Endothelial cell of umbilical vein (primary cell): ENCODE results near the gene BIRC6. TPM values are rescaled to one million over a fixed set of nuclear protein-coding genes. Genes with fewer than 3 reads are reported as not detected.

Experiments used
- BruUV-seq: library from RNA; stranded (reverse); fragments of 400-500 nt; replicated peaks from 2 replicates; lab custom pipeline; 2021; lab: Mats Ljungman, UMichigan
- CTCF ChIA-PET: fragments of 300-600, 350-600 bp; sonication (Branson Sonifier 250); formaldehyde crosslinking; loops from one replicate; lab custom pipeline; 2021; ENCODE audit warnings: antibody characterized with exemption, inconsistent platforms; lab: Charles Lee
- POLR2A ChIA-PET: fragments of 300-600, 350-600 bp; sonication (Branson Sonifier 250); formaldehyde crosslinking; loops from one replicate; lab custom pipeline; 2021; ENCODE audit warnings: antibody characterized with exemption, inconsistent platforms; lab: Charles Lee
- DNase-seq: peaks from one replicate; pipeline ENCODE4 v3.0.0-alpha.2; 2011; ENCODE audit warnings: low read depth, low spot score
- FAIRE-seq: peaks from 2 replicates; lab custom pipeline; 2011; peaks lifted over from hg19 to GRCh38; lab: Jason Lieb, UNC
- H2AFZ ChIP-seq: 2 replicates; pipeline ENCODE4 v1.6.0; 2012; ENCODE audit warnings: low read depth, low read length, control low read depth, inconsistent platforms
- H3K27ac ChIP-seq: 2 replicates; pipeline ENCODE4 v1.5.1; 2011; ENCODE audit warnings: low read depth, mild to moderate bottlenecking, control low read depth, low read length, moderate library complexity; ENCODE audit not compliant: insufficient read depth
- H3K27me3 ChIP-seq, 2 experiments: 2 replicates each; pipeline versions ENCODE4 v1.6.0 to v1.6.1; 2011; ENCODE audit warnings: low read length in 2 of 2, mixed read lengths in 1 of 2; ENCODE audit not compliant: control insufficient read depth in 2 of 2, insufficient read depth in 2 of 2
- H3K36me3 ChIP-seq, 2 experiments: 2 replicates in 1 of 2; 3 replicates in 1 of 2; pipeline ENCODE4 v1.5.1; 2011; ENCODE audit warnings: low read length in 2 of 2, mild to moderate bottlenecking in 1 of 2, moderate library complexity in 1 of 2; ENCODE audit not compliant: control insufficient read depth in 2 of 2, insufficient read depth in 2 of 2; ENCODE audit errors: extremely low read depth in 1 of 2
- H3K4me1 ChIP-seq: 3 replicates; pipeline ENCODE4 v1.5.1; 2011; ENCODE audit warnings: mild to moderate bottlenecking, low read length; ENCODE audit not compliant: control insufficient read depth, insufficient read depth; ENCODE audit errors: extremely low read depth
- H3K4me2 ChIP-seq: 2 replicates; pipeline ENCODE4 v1.6.1; 2011; ENCODE audit warnings: low read length, control low read depth, mixed read lengths; ENCODE audit not compliant: insufficient read depth
- H3K4me3 ChIP-seq, 3 experiments: fragments of 200-600 bp in 1 of 3; sonication (generic), shearing (Covaris generic) in 1 of 3; replicated peaks in 1 of 3; 2 replicates each; pipeline ENCODE4 v1.5.1; 2011 to 2016; ENCODE audit warnings: control low read depth in 3 of 3, low read length in 3 of 3, mild to moderate bottlenecking in 2 of 3, inconsistent platforms in 1 of 3, low read depth in 1 of 3, moderate library complexity in 1 of 3; ENCODE audit not compliant: insufficient read depth in 1 of 3
- H3K79me2 ChIP-seq: 2 replicates; pipeline ENCODE4 v1.6.0; 2012; ENCODE audit warnings: low read length, inconsistent platforms; ENCODE audit not compliant: control insufficient read depth, insufficient read depth
- H3K9ac ChIP-seq: replicated peaks from 2 replicates; pipeline ENCODE3; 2011; ENCODE audit warnings: low read length, control low read depth; ENCODE audit not compliant: insufficient read depth; ENCODE audit errors: extremely low read depth
- H3K9me1 ChIP-seq: replicated peaks from 3 replicates; pipeline ENCODE4 v1.6.0; 2011; ENCODE audit warnings: mild to moderate bottlenecking, low read length; ENCODE audit not compliant: control insufficient read depth, insufficient read depth; ENCODE audit errors: extremely low read depth
- H3K9me3 ChIP-seq: replicated peaks from 2 replicates; pipeline ENCODE4 v1.5.1; 2012; ENCODE audit warnings: low read length, inconsistent platforms; ENCODE audit not compliant: control insufficient read depth, insufficient read depth
- H4K20me1 ChIP-seq: replicated peaks from 2 replicates; pipeline ENCODE3; 2011; ENCODE audit warnings: mild to moderate bottlenecking, low read length; ENCODE audit not compliant: control insufficient read depth, insufficient read depth; ENCODE audit errors: extremely low read depth
- EZH2 ChIP-seq: IDR thresholded peaks from 2 replicates; pipeline ENCODE4 v1.6.1; 2012; ENCODE audit warnings: borderline replicate concordance, low read depth, mild to moderate bottlenecking, moderate library complexity, low read length, inconsistent platforms; ENCODE audit not compliant: severe bottlenecking
- FOS ChIP-seq: IDR thresholded peaks from 2 replicates; pipeline ENCODE4 v1.6.1; 2011; ENCODE audit warnings: mild to moderate bottlenecking, low read length, moderate library complexity, borderline replicate concordance; ENCODE audit not compliant: insufficient read depth
- MYC ChIP-seq: IDR thresholded peaks from one replicate; pipeline ENCODE4 v1.6.1; 2011; ENCODE audit warnings: mild to moderate bottlenecking, low read depth, low read length
- POLR2A ChIP-seq: IDR thresholded peaks from 2 replicates; pipeline ENCODE4 v1.6.1; 2012; ENCODE audit warnings: low read depth, mild to moderate bottlenecking, control low read depth, low read length
- POLR2AphosphoS5 ChIP-seq: IDR thresholded peaks from 2 replicates; pipeline ENCODE4 v1.6.1; 2012; ENCODE audit warnings: low read depth, mild to moderate bottlenecking, control low read depth, low read length, moderate library complexity; ENCODE audit not compliant: insufficient read depth
- dilution Hi-C: fragments of 300-500 bp; cut with MboI; formaldehyde crosslinking; loops from one replicate; pipeline ENCODE4 v1.15.0; 2019; ENCODE audit warnings: low sequenced_read_pairs; ENCODE audit not compliant: extremely low pct_ligation_motif_present
- intact Hi-C: fragments of 100-400 bp; cut with micrococcal nuclease; formaldehyde crosslinking; loops from one replicate; pipeline ENCODE4 v1.10.0; 2022
- polyA plus RNA-seq, 4 experiments: library from polyadenylated mRNA; depleted of rRNA in 3 of 4; stranded (reverse) in 3 of 4; unstranded in 1 of 4; fragments of >200 nt; gene quantifications; 2 replicates each; pipeline versions ENCODE4 v1.2.1 to v1.2.3, GENCODE V29; 2011 to 2012; ENCODE audit warnings: missing spikeins in 1 of 4
- total RNA-seq: library from RNA; stranded (reverse); gene quantifications from 2 replicates; pipeline ENCODE4 v1.2.3, GENCODE V29; 2021
- TF ChIP-seq, protein P1 (sequence below), 2 donors: IDR thresholded peaks; 1 replicate in 1 of 2; 2 replicates in 1 of 2; pipeline ENCODE4 v1.5.1; 2011; ENCODE audit warnings: low read length in 2 of 2, mild to moderate bottlenecking in 2 of 2, moderate library complexity in 2 of 2, control low read depth in 1 of 2, inconsistent platforms in 1 of 2, low read depth in 1 of 2; ENCODE audit not compliant: insufficient read depth in 1 of 2; ENCODE audit errors: extremely low read depth in 1 of 2

BIRC6 gene
- total and polyA plus RNA-seq, 2 donors (not counting 3 experiments of a cell fraction or from before 2014, with no cell fraction given) = 34.2 to 83.1 TPM

DNA sequence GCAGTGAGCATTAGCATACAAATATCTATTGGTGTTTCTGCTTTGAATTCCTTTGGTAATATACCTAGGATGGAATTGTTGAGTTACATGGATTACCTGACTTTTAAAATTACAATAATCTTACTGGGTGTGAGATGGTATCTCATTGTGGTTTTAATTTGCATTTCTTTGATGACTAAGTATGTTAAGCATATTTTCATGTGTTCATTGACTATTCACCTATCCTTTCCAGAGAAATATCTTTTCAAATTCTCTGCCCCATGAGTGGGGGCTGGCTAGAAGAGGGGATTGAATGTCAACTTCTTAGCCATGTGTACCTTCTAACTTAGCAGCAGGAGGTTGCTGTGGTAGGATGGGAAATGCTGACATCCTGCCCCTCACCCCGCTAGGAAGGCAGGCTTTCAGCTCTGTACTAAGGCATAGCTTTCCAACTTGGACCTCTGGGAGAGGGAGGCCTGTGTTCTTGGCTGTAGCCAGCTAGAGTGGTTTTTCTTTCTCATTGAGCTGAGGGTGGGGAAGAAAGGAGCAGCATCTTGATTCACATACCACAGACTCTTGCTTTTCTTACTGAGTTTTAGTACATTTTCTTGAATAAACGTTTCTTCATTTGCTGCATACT is 207.7 kb downstream of the BIRC6 start:
- no peak overlapping the region for H3K4me3 ChIP-seq
- TF ChIP-seq FOS (no peak), EZH2 (no peak), POLR2A (no peak), POLR2AphosphoS5 (no peak), MYC (no peak)
- TF ChIP-seq, protein P1, sequence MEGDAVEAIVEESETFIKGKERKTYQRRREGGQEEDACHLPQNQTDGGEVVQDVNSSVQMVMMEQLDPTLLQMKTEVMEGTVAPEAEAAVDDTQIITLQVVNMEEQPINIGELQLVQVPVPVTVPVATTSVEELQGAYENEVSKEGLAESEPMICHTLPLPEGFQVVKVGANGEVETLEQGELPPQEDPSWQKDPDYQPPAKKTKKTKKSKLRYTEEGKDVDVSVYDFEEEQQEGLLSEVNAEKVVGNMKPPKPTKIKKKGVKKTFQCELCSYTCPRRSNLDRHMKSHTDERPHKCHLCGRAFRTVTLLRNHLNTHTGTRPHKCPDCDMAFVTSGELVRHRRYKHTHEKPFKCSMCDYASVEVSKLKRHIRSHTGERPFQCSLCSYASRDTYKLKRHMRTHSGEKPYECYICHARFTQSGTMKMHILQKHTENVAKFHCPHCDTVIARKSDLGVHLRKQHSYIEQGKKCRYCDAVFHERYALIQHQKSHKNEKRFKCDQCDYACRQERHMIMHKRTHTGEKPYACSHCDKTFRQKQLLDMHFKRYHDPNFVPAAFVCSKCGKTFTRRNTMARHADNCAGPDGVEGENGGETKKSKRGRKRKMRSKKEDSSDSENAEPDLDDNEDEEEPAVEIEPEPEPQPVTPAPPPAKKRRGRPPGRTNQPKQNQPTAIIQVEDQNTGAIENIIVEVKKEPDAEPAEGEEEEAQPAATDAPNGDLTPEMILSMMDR (IDR thresholded peaks at IDR 0.05; ENCODE audit: extremely low read depth in 1 of 2, insufficient read depth in 1 of 2, low read depth in 1 of 2, low read length in 2 of 2) = no peak
- H3K27ac ChIP-seq = no peak overlapping the region
- H3K9ac ChIP-seq = no peak overlapping the region
- no peak overlapping the region for H2AFZ ChIP-seq
- no peak overlapping the region for H3K4me2 ChIP-seq
- H3K36me3 ChIP-seq = peaks cover 0 to 2% of the 10 kb centered on the region in 2 experiments
- dilution Hi-C loops (no loop called here), intact Hi-C loops (no loop called here)
- no peaks in the 10 kb centered on the region for H3K79me2 ChIP-seq
- FAIRE-seq = no peak
- BruUV-seq = no TSS peak
- no peaks in the 10 kb centered on the region for H3K4me1 ChIP-seq
- ChIA-PET POLR2A (no interaction called here), CTCF (interaction anchor here (0.9 kb wide), 1 partner anchor 8 kb away, joined by 3 read pairs; no protein-coding TSS in a partner anchor)
- no peak for DNase-seq
- H3K9me1 ChIP-seq = no peaks in the 10 kb centered on the region
- no peaks in the 10 kb centered on the region for H3K9me3 ChIP-seq
- no peaks in the 10 kb centered on the region for H3K27me3 ChIP-seq
- no peaks in the 10 kb centered on the region for H4K20me1 ChIP-seq
